K562 (cell line): ENCODE results near the gene ZNF584. TPM values are rescaled to one million over a fixed set of nuclear protein-coding genes. Genes with fewer than 3 reads are reported as not detected.

Experiments used
- AFF4 ChIP-seq: sonication (generic); formaldehyde crosslinking; IDR thresholded peaks from 2 replicates; pipeline ENCODE4 v1.8.0; 2023; ENCODE audit warnings: mild to moderate bottlenecking, missing genetic modification reagents
- BACH1 ChIP-seq: fragments of 200-800 bp; sonication (Bioruptor generic); IDR thresholded peaks from 2 replicates; pipeline ENCODE4 v1.6.1; 2016; ENCODE audit warnings: missing genetic modification characterization, missing compliant biosample characterization
- GABPB1 ChIP-seq: sonication (generic); formaldehyde crosslinking; IDR thresholded peaks from 2 replicates; pipeline ENCODE4 v1.8.0; 2022; ENCODE audit warnings: mild to moderate bottlenecking, missing genetic modification reagents
- ILK ChIP-seq: fragments of 450-650 bp; IDR thresholded peaks from 2 replicates; pipeline ENCODE4 v1.6.1; 2016; ENCODE audit warnings: missing genetic modification characterization, low read depth, mild to moderate bottlenecking, missing compliant biosample characterization, moderate library complexity, borderline replicate concordance
- NR0B1 ChIP-seq: fragments of 450-650 bp; IDR thresholded peaks from one replicate; pipeline ENCODE4 v1.6.1; 2018; ENCODE audit warnings: mild to moderate bottlenecking, moderate library complexity; ENCODE audit not compliant: partially characterized antibody
- PHF8 ChIP-seq: fragments of 200-600 bp; sonication (generic); IDR thresholded peaks from 2 replicates; pipeline ENCODE4 v1.6.1; 2012; ENCODE audit warnings: mixed run types, mild to moderate bottlenecking, inconsistent platforms, low read length, moderate library complexity, borderline replicate concordance
- RB1 ChIP-seq: fragments of 450-650 bp; IDR thresholded peaks from 2 replicates; pipeline ENCODE4 v1.6.1; 2017; ENCODE audit warnings: low read depth, mild to moderate bottlenecking
- REST ChIP-seq, 2 experiments: fragments of 450-650 bp; formaldehyde crosslinking in 1 of 2; IDR thresholded peaks; 2 replicates each; pipeline versions ENCODE4 v1.4.0 to v1.6.1; 2014 to 2020; ENCODE audit warnings: mild to moderate bottlenecking in 2 of 2, borderline replicate concordance in 1 of 2, low read depth in 1 of 2
- TARDBP ChIP-seq: fragments of 450-650 bp; IDR thresholded peaks from 2 replicates; pipeline ENCODE4 v1.6.1; 2016
- ZBTB43 ChIP-seq: sonication (generic); formaldehyde crosslinking; IDR thresholded peaks from 2 replicates; pipeline ENCODE4 v1.8.0; 2023; ENCODE audit warnings: mild to moderate bottlenecking, missing genetic modification reagents
- ZNF165 ChIP-seq: fragments of 250-450 bp; sonication (Bioruptor Pico); IDR thresholded peaks from 2 replicates; pipeline ENCODE4 v1.4.0; 2020; ENCODE audit warnings: borderline replicate concordance
- polyA plus RNA-seq, 8 experiments: library from polyadenylated mRNA; depleted of rRNA in 4 of 8; stranded (reverse) in 5 of 8; unstranded in 3 of 8; fragments of >200 nt; fragmentation: Nextera tagmentation in 2 of 8; fragmentation: Illumina TruSeq in 1 of 8; extraction: Ambion mirVana in 2 of 8; extraction: Trizol in 1 of 8; gene quantifications; 2 replicates each; pipeline versions ENCODE4 v1.2.1 to v1.2.3, GENCODE V29; 2011 to 2014; ENCODE audit warnings: inconsistent platforms in 1 of 8, missing spikeins in 1 of 8
- total RNA-seq, 7 experiments: library from RNA; depleted of rRNA in 6 of 7; stranded (reverse); fragments of >200 nt in 6 of 7; fragmentation: Illumina TruSeq in 2 of 7; extraction: Trizol in 2 of 7; gene quantifications; 2 replicates each; pipeline versions ENCODE4 v1.2.1 to v1.2.3, GENCODE V29; 2011 to 2021; ENCODE audit warnings: low replicate concordance in 1 of 7

The ZNF584 gene
- total and polyA plus RNA-seq, 9 of the 15 experiments (the other 6 are each of a cell fraction or from before 2014, with no cell fraction given), result 5.8 to 43.4 (median 24.6) TPM

- TF ChIP-seq TARDBP (0 out of 2 replicates have a peak, but pooled peaks have one; percentile 62), AFF4 (CRISPR knock-in tag) (no peak; the same call in 1 of the 2 replicates), ZBTB43 (0 out of 2 replicates have a peak, but pooled peaks have one; percentile 66), GABPB1 (peak; percentile 92), RB1 (peak; percentile 83), REST (IDR thresholded peaks at IDR 0.05; ENCODE audit: borderline replicate concordance) (peak; percentile 85), REST (CRISPR knock-in tag; IDR thresholded peaks at IDR 0.05; ENCODE audit: low read depth) (peak; percentile 24; the same call in 1 of the 2 replicates), PHF8 (peak; percentile 85), NR0B1 (no peak), ILK (tag) (no peak), BACH1 (tag) (no peak; the same call in 1 of the 2 replicates), ZNF165 (CRISPR knock-in tag) (no peak)
These were observed at the start of gene ZNF584 (continued) for GRCh38 chr19:58408152-58409009.
